ENCODE data around the gene NEK3.
"Not testable (repeated sequence)": the region's sequence is repeated elsewhere in the genome, so short reads cannot be mapped to it uniquely, and the experiment has no call there.

NEK3 gene, protein sequence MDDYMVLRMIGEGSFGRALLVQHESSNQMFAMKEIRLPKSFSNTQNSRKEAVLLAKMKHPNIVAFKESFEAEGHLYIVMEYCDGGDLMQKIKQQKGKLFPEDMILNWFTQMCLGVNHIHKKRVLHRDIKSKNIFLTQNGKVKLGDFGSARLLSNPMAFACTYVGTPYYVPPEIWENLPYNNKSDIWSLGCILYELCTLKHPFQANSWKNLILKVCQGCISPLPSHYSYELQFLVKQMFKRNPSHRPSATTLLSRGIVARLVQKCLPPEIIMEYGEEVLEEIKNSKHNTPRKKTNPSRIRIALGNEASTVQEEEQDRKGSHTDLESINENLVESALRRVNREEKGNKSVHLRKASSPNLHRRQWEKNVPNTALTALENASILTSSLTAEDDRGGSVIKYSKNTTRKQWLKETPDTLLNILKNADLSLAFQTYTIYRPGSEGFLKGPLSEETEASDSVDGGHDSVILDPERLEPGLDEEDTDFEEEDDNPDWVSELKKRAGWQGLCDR

GRCh38 chr13:52159159-52159982 lies at the start of gene NEK3:
Gene NEK3, minus strand, starts transcription at chr13:52159597. Its CDS starts 3,406 bp downstream, at chr13:52156191.
- Mint-ChIP-seq H3K4me3 (peak within 1 kb of the TSS; percentile 89), H3K4me1 (ENCODE audit: low read depth) (peaks cover 24% of the 10 kb centered on the region), H3K27ac (peak within 1 kb of the TSS; percentile 66), H3K9me3 (ENCODE audit: low read depth) (no peaks in the 10 kb centered on the region), H3K27me3 (peaks cover 4% of the 10 kb centered on the region), H3K36me3 (peaks cover 2% of the 10 kb centered on the region)

- not testable (repeated sequence) for H3K9me3 Mint-ChIP-seq (ENCODE audit: low read depth)
These were observed 49.0 kb upstream of the NEK3 start for GRCh38 chr13:52208384-52208783.

GRCh38 chr13:52207896-52208295 lies 48.5 kb upstream of the NEK3 start:
- H3K36me3 Mint-ChIP-seq, H3K27me3 Mint-ChIP-seq, H3K4me3 Mint-ChIP-seq: not testable (repeated sequence)

More at GRCh38 chr13:52208384-52208783, 49.0 kb upstream of the NEK3 start:
- not testable (repeated sequence) for H3K4me1 Mint-ChIP-seq (ENCODE audit: low read depth); H3K4me3 Mint-ChIP-seq; H3K27ac Mint-ChIP-seq; H3K27me3 Mint-ChIP-seq; H3K36me3 Mint-ChIP-seq

DNA sequence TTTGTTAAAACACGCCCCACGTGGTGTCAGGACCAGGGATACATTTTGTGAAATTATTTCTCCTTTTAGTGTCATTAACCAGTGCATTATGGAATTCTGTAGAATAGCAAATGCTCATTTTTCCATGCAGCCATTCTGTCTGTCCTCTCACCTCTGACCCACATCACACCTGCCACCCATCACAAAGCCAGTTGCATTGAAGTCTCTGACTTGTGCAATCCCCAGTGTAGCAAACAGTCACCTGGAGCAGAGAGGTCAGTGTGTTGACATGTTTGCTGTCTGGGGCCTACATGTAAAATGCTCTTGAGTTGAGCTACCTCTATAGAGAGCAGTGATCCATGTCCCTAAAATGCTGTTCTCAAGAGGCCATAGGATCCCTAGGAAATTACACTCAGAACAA lies 47.9 kb upstream of the NEK3 start:
- H3K4me1 Mint-ChIP-seq (ENCODE audit: low read depth); H3K4me3 Mint-ChIP-seq; H3K9me3 Mint-ChIP-seq (ENCODE audit: low read depth); H3K27ac Mint-ChIP-seq; H3K36me3 Mint-ChIP-seq; H3K27me3 Mint-ChIP-seq: not testable (repeated sequence)

More at GRCh38 chr13:52207896-52208295, 48.5 kb upstream of the NEK3 start:
- not testable (repeated sequence) for H3K9me3 Mint-ChIP-seq (ENCODE audit: low read depth); H3K27ac Mint-ChIP-seq; H3K4me1 Mint-ChIP-seq (ENCODE audit: low read depth)

DNA sequence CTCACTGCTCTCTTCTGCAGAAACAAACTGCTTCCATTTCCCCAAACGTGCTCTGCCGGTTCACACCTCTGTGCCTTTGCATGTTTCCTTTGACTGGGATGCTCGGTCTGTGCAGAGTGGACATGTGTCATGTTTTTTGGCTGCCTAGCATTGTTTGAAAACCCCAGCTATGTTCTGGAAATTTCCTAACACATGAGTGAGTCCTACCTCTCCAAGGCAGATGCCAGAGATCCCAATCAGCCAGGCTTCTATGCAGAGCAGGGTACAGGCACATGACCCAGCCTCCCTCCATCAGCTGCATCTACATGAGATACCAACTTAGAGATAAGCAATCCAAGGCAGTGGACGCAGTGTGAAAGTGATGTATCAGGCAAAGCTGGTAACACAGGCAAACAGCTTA lies 45.1 kb upstream of the NEK3 start:
- not testable (repeated sequence) for H3K36me3 Mint-ChIP-seq; H3K4me3 Mint-ChIP-seq; H3K27ac Mint-ChIP-seq; H3K9me3 Mint-ChIP-seq (ENCODE audit: low read depth); H3K27me3 Mint-ChIP-seq; H3K4me1 Mint-ChIP-seq (ENCODE audit: low read depth)

GRCh38 chr13:52203864-52204263 lies 44.5 kb upstream of the NEK3 start:
- H3K36me3 Mint-ChIP-seq; H3K4me1 Mint-ChIP-seq (ENCODE audit: low read depth); H3K9me3 Mint-ChIP-seq (ENCODE audit: low read depth); H3K27me3 Mint-ChIP-seq; H3K4me3 Mint-ChIP-seq; H3K27ac Mint-ChIP-seq: not testable (repeated sequence)

DNA sequence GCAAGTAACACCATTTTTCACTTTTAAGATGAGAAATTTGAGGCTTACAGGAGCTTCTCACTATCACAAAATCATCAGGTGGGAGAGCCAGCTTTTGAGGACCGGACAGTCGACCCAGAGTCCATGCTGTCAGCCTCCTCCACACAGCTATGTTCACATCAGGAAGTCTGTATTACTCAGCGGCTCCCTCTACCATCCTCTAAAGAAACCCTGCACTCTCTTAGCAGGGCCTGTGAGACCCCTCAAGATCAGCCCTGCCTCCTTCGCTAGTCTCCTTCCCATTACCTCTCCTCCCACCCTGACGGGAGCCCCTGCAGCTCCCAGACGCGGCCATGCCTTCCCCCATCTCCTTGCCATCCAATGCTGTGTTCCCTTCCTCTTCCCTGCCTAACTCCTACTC lies 43.1 kb upstream of the NEK3 start:
- not testable (repeated sequence) for H3K4me1 Mint-ChIP-seq (ENCODE audit: low read depth); H3K4me3 Mint-ChIP-seq; H3K9me3 Mint-ChIP-seq (ENCODE audit: low read depth); H3K27ac Mint-ChIP-seq; H3K27me3 Mint-ChIP-seq; H3K36me3 Mint-ChIP-seq

DNA sequence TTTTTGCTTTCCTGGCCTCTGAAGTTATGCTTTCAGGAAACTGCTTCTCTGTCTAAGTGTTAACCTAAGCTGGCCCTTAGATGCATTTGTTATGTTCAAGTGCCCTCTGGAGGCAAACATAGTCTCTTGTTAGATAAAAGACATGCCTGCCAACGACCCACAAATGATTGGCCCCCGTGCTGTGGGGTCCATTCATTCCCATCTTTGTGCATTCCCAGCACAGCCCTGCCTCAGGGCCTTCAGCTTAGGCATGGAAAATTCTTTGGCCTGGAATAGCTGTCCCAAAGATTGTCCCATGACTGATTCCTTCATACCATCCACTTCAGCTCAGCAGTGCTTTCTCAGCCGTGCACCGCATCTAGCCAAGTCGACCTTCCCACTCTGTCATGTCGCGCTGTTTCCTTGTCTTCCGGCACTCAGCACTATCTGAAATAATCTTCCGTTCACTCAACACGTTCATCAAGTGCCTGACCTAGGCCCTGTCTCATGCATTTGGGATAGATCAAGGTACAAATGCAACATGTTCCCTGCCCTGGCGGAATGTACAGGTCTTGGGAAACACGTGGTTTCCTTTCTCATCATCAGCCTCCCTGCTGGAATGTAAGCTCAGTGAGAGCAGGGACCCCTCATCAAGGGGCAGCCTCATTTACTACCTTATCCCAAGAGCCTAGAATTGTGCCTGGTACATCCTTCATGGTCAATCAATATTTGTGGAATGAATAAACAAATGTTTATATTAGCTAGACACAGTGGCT lies 42.2 kb upstream of the NEK3 start:
- peak overlapping the region; percentile 30 for H3K27ac Mint-ChIP-seq
- H3K27me3 Mint-ChIP-seq; H3K4me1 Mint-ChIP-seq (ENCODE audit: low read depth); H3K9me3 Mint-ChIP-seq (ENCODE audit: low read depth); H3K36me3 Mint-ChIP-seq; H3K4me3 Mint-ChIP-seq: not testable (repeated sequence)

DNA sequence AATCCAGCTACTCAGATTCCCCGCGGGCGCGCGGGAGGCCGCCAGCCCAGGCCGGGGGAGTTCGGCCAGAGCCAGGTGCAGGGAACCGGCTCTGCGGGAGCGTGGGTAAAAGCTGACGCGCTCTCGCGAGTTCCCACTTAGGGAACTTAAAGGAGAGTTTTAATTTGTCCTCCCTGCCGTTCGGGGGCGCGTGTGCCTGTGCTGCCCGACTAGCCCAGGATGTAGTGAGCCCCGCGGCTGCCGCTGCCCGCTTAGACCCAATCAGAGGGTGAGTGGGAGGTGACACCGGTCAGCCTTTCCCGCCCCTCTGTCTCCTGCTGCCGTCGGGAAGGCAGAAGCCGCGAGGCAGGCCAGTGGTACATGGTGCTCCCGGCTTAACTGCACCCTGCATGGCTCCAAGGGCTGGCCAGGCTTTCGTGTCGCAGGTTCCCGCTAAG lies 36.0 kb upstream of the NEK3 start:
- Mint-ChIP-seq H3K36me3 (no peaks in the 10 kb centered on the region), H3K4me3 (peak overlapping the region; percentile 96), H3K4me1 (ENCODE audit: low read depth) (peaks cover 30% of the 10 kb centered on the region), H3K27me3 (no peaks in the 10 kb centered on the region), H3K27ac (peak overlapping the region; percentile 34), H3K9me3 (ENCODE audit: low read depth) (no peaks in the 10 kb centered on the region)

- no peaks in the 10 kb centered on the region for H3K27me3 Mint-ChIP-seq
- H3K4me3 Mint-ChIP-seq = peak overlapping the region; percentile 96
- no peaks in the 10 kb centered on the region for H3K36me3 Mint-ChIP-seq
- H3K4me1 Mint-ChIP-seq (ENCODE audit: low read depth) = peaks cover 37% of the 10 kb centered on the region
- H3K27ac Mint-ChIP-seq = peak overlapping the region; percentile 95
- no peaks in the 10 kb centered on the region for H3K9me3 Mint-ChIP-seq (ENCODE audit: low read depth)
These were observed 34.9 kb upstream of the NEK3 start for GRCh38 chr13:52194184-52194868.

GRCh38 chr13:52193587-52194183 lies 34.3 kb upstream of the NEK3 start:
- not testable (repeated sequence) for H3K27me3 Mint-ChIP-seq; H3K9me3 Mint-ChIP-seq (ENCODE audit: low read depth); H3K36me3 Mint-ChIP-seq
- Mint-ChIP-seq H3K4me3 (peak overlapping the region; percentile 96), H3K27ac (peak overlapping the region; percentile 95), H3K4me1 (ENCODE audit: low read depth) (peaks cover 40% of the 10 kb centered on the region)

- not testable (repeated sequence) for H3K27ac Mint-ChIP-seq; H3K27me3 Mint-ChIP-seq; H3K4me3 Mint-ChIP-seq; H3K36me3 Mint-ChIP-seq; H3K9me3 Mint-ChIP-seq (ENCODE audit: low read depth)
- peaks cover 39% of the 10 kb centered on the region for H3K4me1 Mint-ChIP-seq (ENCODE audit: low read depth)
These were observed 28.2 kb upstream of the NEK3 start for GRCh38 chr13:52187424-52188187.

- Mint-ChIP-seq H3K4me1 (ENCODE audit: low read depth) (peaks cover 36% of the 10 kb centered on the region), H3K9me3 (ENCODE audit: low read depth) (no peaks in the 10 kb centered on the region), H3K4me3 (no peak overlapping the region), H3K27me3 (no peaks in the 10 kb centered on the region), H3K36me3 (peaks cover 3% of the 10 kb centered on the region), H3K27ac (no peak overlapping the region)
These were observed 27.6 kb upstream of the NEK3 start for GRCh38 chr13:52187029-52187423.

Data from activated naive CD8-positive, alpha-beta T cell (primary cell).